GM12864 (cell line): ENCODE measurements around the gene NACC2.

Source experiments
- DNase-seq: peaks from one replicate; pipeline ENCODE4 v3.0.0-alpha.2; 2011; ENCODE audit warnings: low read depth
- H3K4me3 ChIP-seq: 2 replicates; pipeline ENCODE4 v1.5.1; 2011; ENCODE audit warnings: mild to moderate bottlenecking, low read depth, low read length, control low read depth
- CTCF ChIP-seq: IDR thresholded peaks from 2 replicates; pipeline ENCODE4 v1.5.1; 2011; ENCODE audit warnings: low read depth, mild to moderate bottlenecking, moderate library complexity, low read length, control low read depth, inconsistent platforms; ENCODE audit errors: missing control alignments

The NACC2 gene

GRCh38 chr9:135958485-135958884 lies 136.6 kb downstream of the NACC2 start:
- no peak for DNase-seq
- H3K4me3 ChIP-seq, result no peak overlapping the region
- no peak for TF ChIP-seq CTCF

GRCh38 chr9:135957431-135957830 lies 137.7 kb downstream of the NACC2 start:
- no peak for DNase-seq
- TF ChIP-seq CTCF, result no peak
- H3K4me3 ChIP-seq, result no peak overlapping the region

GRCh38 chr9:135956802-135957174 lies 138.3 kb downstream of the NACC2 start:
- no peak overlapping the region for H3K4me3 ChIP-seq
- DNase-seq, result no peak
- no peak for TF ChIP-seq CTCF
